ENCODE results near the gene SH3BGRL. TPM values are rescaled to one million over a fixed set of nuclear protein-coding genes. Genes with fewer than 3 reads are reported as not detected.

SH3BGRL gene
- total and polyA plus RNA-seq, 10 of the 15 experiments (the other 5 are each of a cell fraction or from before 2014, with no cell fraction given): 75.6 to 178 (median 122) TPM

- POLR2A ChIA-PET: no interaction called here
- CTCF ChIA-PET: no interaction called here
- Histone ChIP-seq H3K79me2 (ENCODE audit: control insufficient read depth, insufficient read depth, low read length) (peaks cover 3% of the 10 kb centered on the region), H3K9me3 (replicated peaks; ENCODE audit: control insufficient read depth, insufficient read depth, low read length) (no peaks in the 10 kb centered on the region; the same call in 2 of the 3 replicates), H3K4me1 (ENCODE audit: control insufficient read depth, insufficient read depth, low read length) (no peaks in the 10 kb centered on the region), H4K20me1 (ENCODE audit: control insufficient read depth, insufficient read depth) (no peaks in the 10 kb centered on the region), H3K9ac (ENCODE audit: control insufficient read depth, insufficient read depth, low read length) (no peak overlapping the region), H3K4me3 (no peak overlapping the region), H2AFZ (ENCODE audit: control insufficient read depth, low read depth, low read length) (no peak overlapping the region), H3K36me3 (ENCODE audit: control insufficient read depth in 2 of 2, insufficient read depth in 2 of 2, low read length in 1 of 2) (peaks cover 0 to 2% of the 10 kb centered on the region in 2 experiments; a peak in 2 of 4 replicates), H3K27ac (ENCODE audit: control insufficient read depth, insufficient read depth) (no peak overlapping the region), H3K27me3 (replicated peaks in 1 of 2; ENCODE audit: control insufficient read depth in 2 of 2, insufficient read depth in 2 of 2, low read length in 1 of 2) (no peaks in the 10 kb centered on the region), H3K4me2 (ENCODE audit: control insufficient read depth, insufficient read depth) (no peak overlapping the region)
- DNase-seq (ENCODE audit: low read depth, low spot score): no peak
- 69% methylated on average over 1 of the region's 1 CpG for WGBS (ENCODE audit: insufficient coverage, insufficient replicate concordance, low lambda C conversion rate, missing lambda C conversion rate)
- FAIRE-seq: no peak
- RAD21 ChIA-PET (ENCODE audit: unreplicated experiment): no interaction called here
- in situ Hi-C loops (cut with MboI) (no loop called here), intact Hi-C loops (cut with micrococcal nuclease; ENCODE audit: unreplicated experiment) (no loop called here)
- no peak for ATAC-seq
- SMC1A ChIA-PET (ENCODE audit: uncharacterized antibody, unreplicated experiment): no interaction called here
- TF ChIP-seq TBL1XR1 (IDR thresholded peaks at IDR 0.05; ENCODE audit: low read depth, low read length) (no peak), JUNB (IDR thresholded peaks at IDR 0.05) (no peak), DPF2 (IDR thresholded peaks at IDR 0.05) (no peak), ZNF622 (IDR thresholded peaks at IDR 0.05) (no peak), IRF3 (IDR thresholded peaks at IDR 0.05) (no peak), NKRF (conservative IDR thresholded peaks at IDR 0.05) (no peak), HDGF (IDR thresholded peaks at IDR 0.05) (no peak), ZNF274 (IDR thresholded peaks at IDR 0.05; ENCODE audit: insufficient read depth, insufficient read length) (no peak), RFX5 (IDR thresholded peaks at IDR 0.05; ENCODE audit: low read depth, low read length) (no peak), RCOR1 (conservative IDR thresholded peaks at IDR 0.05; ENCODE audit: low read depth, low read length) (no peak)
- no TSS peak for BruUV-seq (replicated peaks)
Observed at GRCh38 chrX:81232218-81232617, 30.3 kb downstream of the SH3BGRL start.
